ENCODE measurements around the gene HFE. TPM values are rescaled to one million over a fixed set of nuclear protein-coding genes. Genes with fewer than 3 reads are reported as not detected.
"Not testable (repeated sequence)": the region's sequence is repeated elsewhere in the genome, so short reads cannot be mapped to it uniquely, and the experiment has no call there.

Gene HFE
- total RNA-seq, 2 experiments from 2014 or later = 0.69 to 0.72 TPM

- Histone ChIP-seq H3K79me2 (ENCODE audit: insufficient read depth, low read depth, low read length) (no peaks in the 10 kb centered on the region), H3K9me2 (ENCODE audit: insufficient read depth, low read length) (no peaks in the 10 kb centered on the region), H3K4me2 (ENCODE audit: low read length) (no peak overlapping the region), H2AFZ (ENCODE audit: low read length) (no peak overlapping the region), H4K20me1 (ENCODE audit: insufficient read depth, low read length) (no peaks in the 10 kb centered on the region), H3K4me1 (ENCODE audit: insufficient read depth, low read length, poor library complexity, severe bottlenecking) (peaks cover 8% of the 10 kb centered on the region), H3K27ac (ENCODE audit: low read depth, low read length, poor library complexity, severe bottlenecking) (no peak overlapping the region), H3K9me3 (ENCODE audit: low read length) (no peaks in the 10 kb centered on the region), H3K4me3 (ENCODE audit: low read depth, low read length, poor library complexity, severe bottlenecking) (no peak overlapping the region), H3K36me3 (ENCODE audit: insufficient read depth, low read length) (no peaks in the 10 kb centered on the region)
- ChIA-PET POLR2A (interaction anchor here (0.5 to 1.4 kb wide), 4 partner anchors 9 to 35 kb away, joined by 3 to 10 read pairs (median 6); a partner anchor contains a TSS), CTCF (ENCODE audit: unreplicated experiment) (no interaction called here)
- TF ChIP-seq EZH2phosphoT487 (IDR thresholded peaks at IDR 0.05; ENCODE audit: borderline replicate concordance, low read depth, low read length) (no peak), CTCF (conservative IDR thresholded peaks at IDR 0.05; ENCODE audit: low read length) (no peak)
- intact Hi-C loops (cut with micrococcal nuclease; ENCODE audit: unreplicated experiment) = no loop called here
- BruUV-seq (replicated peaks) = no TSS peak
- no peak for DNase-seq (ENCODE audit: low spot score)
Measured at GRCh38 chr6:26068036-26068435, 19.2 kb upstream of the HFE start.

GRCh38 chr6:26071135-26071534, 16.1 kb upstream of the HFE start:
- Histone ChIP-seq H3K36me3 (ENCODE audit: insufficient read depth, low read length) (no peaks in the 10 kb centered on the region), H3K9me3 (ENCODE audit: low read length) (no peaks in the 10 kb centered on the region), H3K4me2 (ENCODE audit: low read length) (no peak overlapping the region), H3K79me2 (ENCODE audit: insufficient read depth, low read depth, low read length) (no peaks in the 10 kb centered on the region), H2AFZ (ENCODE audit: low read length) (no peak overlapping the region), H3K9me2 (ENCODE audit: insufficient read depth, low read length) (no peaks in the 10 kb centered on the region), H3K4me3 (ENCODE audit: low read depth, low read length, poor library complexity, severe bottlenecking) (no peak overlapping the region), H3K27ac (ENCODE audit: low read depth, low read length, poor library complexity, severe bottlenecking) (no peak overlapping the region), H3K4me1 (ENCODE audit: insufficient read depth, low read length, poor library complexity, severe bottlenecking) (peaks cover under 1% of the 10 kb centered on the region), H4K20me1 (ENCODE audit: insufficient read depth, low read length) (no peaks in the 10 kb centered on the region)
- no peak for TF ChIP-seq CTCF (conservative IDR thresholded peaks at IDR 0.05; ENCODE audit: low read length)
- TF ChIP-seq EZH2phosphoT487 (IDR thresholded peaks at IDR 0.05; ENCODE audit: borderline replicate concordance, low read depth, low read length) = no peak
- intact Hi-C loops (cut with micrococcal nuclease; ENCODE audit: unreplicated experiment) = no loop called here
- DNase-seq (ENCODE audit: low spot score) = no peak
- ChIA-PET CTCF (ENCODE audit: unreplicated experiment) (no interaction called here), POLR2A (interaction anchor here (1.9 kb wide), 1 partner anchor 25 kb away, joined by 6 read pairs; no protein-coding TSS in a partner anchor)
- BruUV-seq (replicated peaks) = no TSS peak

GRCh38 chr6:26075063-26075717, 12.0 kb upstream of the HFE start:
- H3K9me2 ChIP-seq (ENCODE audit: insufficient read depth, low read length) = no peaks in the 10 kb centered on the region
- H3K9me3 ChIP-seq (ENCODE audit: low read length) = no peaks in the 10 kb centered on the region
- no peak overlapping the region for H3K4me3 ChIP-seq (ENCODE audit: low read depth, low read length, poor library complexity, severe bottlenecking)
- ChIA-PET CTCF (ENCODE audit: unreplicated experiment) (no interaction called here), POLR2A (no interaction called here)
- no TSS peak for BruUV-seq (replicated peaks)
- H3K79me2 ChIP-seq (ENCODE audit: insufficient read depth, low read depth, low read length) = no peaks in the 10 kb centered on the region
- H3K36me3 ChIP-seq (ENCODE audit: insufficient read depth, low read length) = no peaks in the 10 kb centered on the region
- H3K4me2 ChIP-seq (ENCODE audit: low read length) = no peak overlapping the region
- no peak overlapping the region for H3K27ac ChIP-seq (ENCODE audit: low read depth, low read length, poor library complexity, severe bottlenecking)
- TF ChIP-seq CTCF (conservative IDR thresholded peaks at IDR 0.05; ENCODE audit: low read length) (no peak), EZH2phosphoT487 (IDR thresholded peaks at IDR 0.05; ENCODE audit: borderline replicate concordance, low read depth, low read length) (no peak)
- no peak overlapping the region for H2AFZ ChIP-seq (ENCODE audit: low read length)
- intact Hi-C loops (cut with micrococcal nuclease; ENCODE audit: unreplicated experiment) = no loop called here
- H4K20me1 ChIP-seq (ENCODE audit: insufficient read depth, low read length) = no peaks in the 10 kb centered on the region
- no peaks in the 10 kb centered on the region for H3K4me1 ChIP-seq (ENCODE audit: insufficient read depth, low read length, poor library complexity, severe bottlenecking)
- DNase-seq (ENCODE audit: low spot score) = no peak

GRCh38 chr6:26078066-26078465, 9.2 kb upstream of the HFE start:
- H3K9me2 ChIP-seq (ENCODE audit: insufficient read depth, low read length); DNase-seq (ENCODE audit: low spot score); H4K20me1 ChIP-seq (ENCODE audit: insufficient read depth, low read length); CTCF ChIA-PET (ENCODE audit: unreplicated experiment); H2AFZ ChIP-seq (ENCODE audit: low read length); H3K36me3 ChIP-seq (ENCODE audit: insufficient read depth, low read length); BruUV-seq (replicated peaks); H3K27ac ChIP-seq (ENCODE audit: low read depth, low read length, poor library complexity, severe bottlenecking); POLR2A ChIA-PET; H3K9me3 ChIP-seq (ENCODE audit: low read length); H3K4me3 ChIP-seq (ENCODE audit: low read depth, low read length, poor library complexity, severe bottlenecking); H3K79me2 ChIP-seq (ENCODE audit: insufficient read depth, low read depth, low read length); H3K4me1 ChIP-seq (ENCODE audit: insufficient read depth, low read length, poor library complexity, severe bottlenecking); intact Hi-C loops (cut with micrococcal nuclease; ENCODE audit: unreplicated experiment); H3K4me2 ChIP-seq (ENCODE audit: low read length): not testable (repeated sequence)

Measured in OCI-LY7 (cell line).